Testis (tissue), 2 donors: ENCODE data around the gene ALDH2.

ENCODE experiments used
- POLR2A ChIP-seq: fragments of 450-650 bp; IDR thresholded peaks from one replicate; pipeline ENCODE4 v1.6.1; 2017; ENCODE audit warnings: antibody characterized with exemption, mild to moderate bottlenecking, moderate library complexity
- TF ChIP-seq, protein P1 (sequence below), 3 experiments: fragments of 450-650 bp in 2 of 3; fragments of 200-600 bp in 1 of 3; sonication (generic) in 1 of 3; IDR thresholded peaks; one replicate each; pipeline ENCODE4 v1.5.1; 2016 to 2019; ENCODE audit warnings: antibody characterized with exemption in 3 of 3, mild to moderate bottlenecking in 2 of 3, moderate library complexity in 1 of 3

DNA sequence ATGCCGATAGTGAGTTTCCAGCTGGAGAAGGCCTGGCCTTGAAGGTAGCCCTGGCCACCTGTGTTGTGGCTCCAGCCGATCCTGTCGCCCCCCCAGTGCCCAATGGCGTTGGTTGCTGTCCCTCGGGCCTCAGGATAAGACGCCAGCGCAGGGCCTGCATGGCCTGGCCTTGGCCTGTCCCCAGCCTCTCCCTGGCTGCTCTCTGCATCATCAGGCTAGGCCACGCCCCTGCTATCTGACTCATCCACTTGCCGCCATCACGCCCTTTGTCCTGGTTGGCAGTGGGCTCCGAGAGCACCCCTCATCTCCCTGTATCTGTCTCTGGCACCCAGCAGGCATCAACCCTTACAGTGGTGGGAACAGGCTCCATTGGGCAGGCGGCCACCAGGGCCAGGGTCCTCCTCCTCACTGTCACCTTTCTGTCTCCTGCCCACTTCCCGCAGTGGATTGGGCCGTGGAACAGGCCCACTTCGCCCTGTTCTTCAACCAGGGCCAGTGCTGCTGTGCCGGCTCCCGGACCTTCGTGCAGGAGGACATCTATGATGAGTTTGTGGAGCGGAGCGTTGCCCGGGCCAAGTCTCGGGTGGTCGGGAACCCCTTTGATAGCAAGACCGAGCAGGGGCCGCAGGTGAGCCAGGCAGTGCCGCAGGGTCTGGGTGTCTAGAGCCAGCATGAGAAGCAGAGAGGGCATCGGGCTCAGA, 25.6 kb downstream of the ALDH2 start:
- TF ChIP-seq, protein P1, sequence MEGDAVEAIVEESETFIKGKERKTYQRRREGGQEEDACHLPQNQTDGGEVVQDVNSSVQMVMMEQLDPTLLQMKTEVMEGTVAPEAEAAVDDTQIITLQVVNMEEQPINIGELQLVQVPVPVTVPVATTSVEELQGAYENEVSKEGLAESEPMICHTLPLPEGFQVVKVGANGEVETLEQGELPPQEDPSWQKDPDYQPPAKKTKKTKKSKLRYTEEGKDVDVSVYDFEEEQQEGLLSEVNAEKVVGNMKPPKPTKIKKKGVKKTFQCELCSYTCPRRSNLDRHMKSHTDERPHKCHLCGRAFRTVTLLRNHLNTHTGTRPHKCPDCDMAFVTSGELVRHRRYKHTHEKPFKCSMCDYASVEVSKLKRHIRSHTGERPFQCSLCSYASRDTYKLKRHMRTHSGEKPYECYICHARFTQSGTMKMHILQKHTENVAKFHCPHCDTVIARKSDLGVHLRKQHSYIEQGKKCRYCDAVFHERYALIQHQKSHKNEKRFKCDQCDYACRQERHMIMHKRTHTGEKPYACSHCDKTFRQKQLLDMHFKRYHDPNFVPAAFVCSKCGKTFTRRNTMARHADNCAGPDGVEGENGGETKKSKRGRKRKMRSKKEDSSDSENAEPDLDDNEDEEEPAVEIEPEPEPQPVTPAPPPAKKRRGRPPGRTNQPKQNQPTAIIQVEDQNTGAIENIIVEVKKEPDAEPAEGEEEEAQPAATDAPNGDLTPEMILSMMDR (IDR thresholded peaks at IDR 0.05), result no peak
- no peak for TF ChIP-seq POLR2A
